NCI-H2029 treated with DMSO at 0.1 percent for 48 hours (cell line): Measurements from ENCODE around the gene LHX4.

Source experiments
- DNase-seq: peaks from one replicate; lab custom pipeline; 2025; lab: John Stamatoyannopoulos, UW

Gene LHX4

DNA sequence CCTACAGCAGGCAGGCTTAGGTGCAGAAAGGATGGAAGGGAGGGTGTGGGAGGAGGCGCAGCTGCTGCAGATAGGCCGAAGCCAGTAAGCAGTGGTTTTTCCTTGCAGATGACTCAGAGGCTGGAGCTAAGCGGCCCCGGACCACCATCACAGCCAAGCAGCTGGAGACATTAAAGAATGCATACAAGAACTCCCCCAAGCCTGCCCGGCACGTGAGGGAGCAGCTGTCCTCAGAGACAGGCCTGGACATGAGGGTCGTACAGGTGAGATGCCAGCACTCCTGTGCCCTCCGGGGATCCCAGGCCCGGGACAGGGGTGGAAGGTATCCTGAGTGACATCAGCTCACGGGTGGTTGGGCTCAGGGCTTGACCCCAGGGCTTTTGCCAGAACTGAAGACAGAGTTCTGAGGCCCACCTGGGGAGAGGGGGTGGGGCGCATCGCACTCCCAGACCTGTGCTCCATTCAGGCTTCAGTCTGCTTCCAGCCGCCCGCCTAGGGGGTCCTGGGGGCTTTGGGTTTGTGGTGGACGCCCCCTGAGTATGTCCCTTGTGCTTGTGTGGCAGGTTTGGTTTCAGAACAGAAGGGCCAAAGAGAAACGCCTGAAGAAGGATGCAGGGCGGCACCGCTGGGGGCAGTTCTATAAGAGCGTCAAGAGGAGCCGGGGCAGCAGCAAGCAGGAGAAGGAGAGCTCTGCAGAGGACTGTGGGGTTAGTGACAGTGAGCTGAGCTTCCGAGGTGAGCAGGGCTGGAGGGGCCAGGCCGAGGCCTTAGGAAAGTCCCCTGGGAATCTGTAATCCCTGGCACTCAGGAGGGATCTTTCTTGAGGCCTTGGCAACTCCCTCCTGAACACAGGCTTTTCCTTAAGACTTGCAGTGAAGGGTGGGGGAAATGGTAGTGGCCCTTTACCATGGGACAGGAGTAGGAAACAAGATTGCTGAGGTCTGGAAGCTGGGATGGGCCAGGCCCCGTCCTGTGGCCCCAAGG, 41.5 kb downstream of the LHX4 start:
- no peak for DNase-seq

DNA sequence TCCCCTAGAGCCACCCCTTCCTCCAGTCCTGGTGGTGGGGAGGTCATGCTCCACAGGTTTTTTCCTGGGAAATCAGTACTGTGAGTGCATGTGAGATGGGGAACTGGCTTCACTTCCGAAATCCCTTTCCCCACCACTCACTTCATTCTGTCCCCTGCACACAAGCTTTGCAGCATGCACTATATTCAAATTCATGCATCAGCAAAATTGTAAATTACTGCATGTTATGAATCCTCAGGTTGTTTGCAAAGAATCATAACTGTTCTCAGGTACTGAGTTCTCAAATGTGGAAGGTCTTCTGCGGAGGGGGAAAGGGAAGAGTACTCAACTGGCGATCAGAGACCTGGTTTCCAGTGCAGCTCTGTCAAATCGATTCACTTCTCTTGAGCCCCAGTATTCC, 42.3 kb downstream of the LHX4 start:
- DNase-seq = no peak

DNA sequence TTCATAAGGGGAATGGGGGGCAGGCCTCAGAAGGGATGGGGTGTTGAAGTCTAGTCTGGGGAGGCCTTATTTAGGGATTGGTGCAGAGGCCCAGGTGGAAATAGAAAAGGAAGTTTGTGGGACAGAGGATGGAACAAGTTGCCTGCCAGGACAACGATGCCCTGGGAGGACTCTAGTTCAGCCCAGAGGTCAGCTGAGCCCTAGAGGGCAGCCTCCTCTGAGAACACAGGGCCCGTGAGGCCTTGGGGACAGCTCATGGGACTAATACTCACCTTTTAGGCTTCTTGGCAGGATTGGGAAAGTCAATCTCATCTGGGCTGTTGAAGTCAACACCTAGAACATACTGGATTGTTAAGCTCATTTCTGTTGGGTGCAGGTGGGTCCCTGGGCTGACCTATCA, 43.0 kb downstream of the LHX4 start:
- no peak for DNase-seq

DNA sequence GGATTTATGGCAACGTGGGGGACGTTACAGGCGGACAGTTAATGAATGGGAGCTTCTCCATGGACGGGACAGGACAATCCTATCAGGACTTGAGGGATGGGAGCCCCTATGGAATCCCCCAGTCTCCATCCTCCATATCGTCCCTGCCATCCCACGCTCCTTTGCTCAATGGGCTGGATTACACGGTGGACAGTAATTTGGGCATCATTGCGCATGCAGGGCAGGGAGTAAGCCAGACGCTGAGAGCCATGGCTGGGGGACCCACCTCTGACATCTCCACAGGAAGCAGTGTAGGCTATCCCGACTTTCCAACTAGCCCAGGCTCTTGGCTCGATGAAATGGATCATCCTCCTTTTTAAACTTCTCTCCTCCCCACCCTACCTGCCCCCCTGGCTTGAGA, 44.2 kb downstream of the LHX4 start:
- no peak for DNase-seq

DNA sequence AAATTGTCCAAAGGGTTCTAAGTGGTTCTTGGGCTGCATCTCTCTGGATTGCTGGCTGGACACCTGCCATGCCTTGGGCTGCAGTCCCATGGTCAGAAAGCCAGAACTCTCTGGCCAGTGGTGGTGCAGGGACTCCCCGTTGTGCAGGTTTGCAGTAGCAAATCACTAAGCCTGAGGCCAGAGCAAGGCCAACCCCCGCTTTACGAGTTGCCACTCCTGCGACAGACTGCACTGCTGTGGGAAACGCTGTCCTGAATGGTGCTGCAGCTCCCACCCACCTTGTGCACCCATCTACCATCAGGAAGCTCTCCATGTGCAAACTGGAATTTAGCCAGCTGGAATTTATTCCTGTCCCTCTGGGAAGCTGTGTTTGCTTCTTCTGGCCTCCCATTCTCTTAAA, 45.7 kb downstream of the LHX4 start:
- DNase-seq = no peak

DNA sequence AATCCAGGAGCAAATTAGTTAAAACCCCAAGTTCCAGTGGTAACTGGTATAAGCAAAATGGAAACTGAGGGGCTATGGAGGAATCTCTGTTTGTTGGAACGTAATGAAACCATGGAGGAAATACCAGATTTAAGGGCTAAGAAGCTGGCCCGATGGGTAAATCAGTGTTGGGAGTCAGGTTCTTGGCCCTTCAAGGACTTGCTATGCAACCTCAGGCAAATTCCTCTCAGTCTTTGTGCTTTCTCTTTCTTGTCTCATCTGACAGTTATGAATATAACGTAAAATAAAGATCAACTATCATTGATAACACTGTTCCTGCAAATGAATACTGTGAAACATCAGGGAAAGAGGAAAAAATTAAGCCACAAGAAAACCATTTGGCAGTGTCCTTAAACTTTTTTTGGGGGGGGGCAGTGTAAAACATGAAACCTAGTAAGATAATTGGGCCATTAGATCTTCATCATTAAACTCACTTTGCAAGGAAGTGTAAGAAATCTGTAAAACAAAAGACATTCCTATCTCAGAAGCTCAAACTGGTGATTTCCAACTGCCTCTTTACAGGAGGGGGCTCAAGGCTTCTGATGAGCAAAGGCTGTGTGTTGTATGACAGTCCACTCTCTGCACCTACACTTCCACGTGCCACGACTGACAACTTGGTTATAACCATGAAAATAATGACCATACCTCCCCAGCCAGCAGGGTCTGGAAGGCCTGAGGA, 47.6 kb downstream of the LHX4 start:
- DNase-seq = no peak

DNA sequence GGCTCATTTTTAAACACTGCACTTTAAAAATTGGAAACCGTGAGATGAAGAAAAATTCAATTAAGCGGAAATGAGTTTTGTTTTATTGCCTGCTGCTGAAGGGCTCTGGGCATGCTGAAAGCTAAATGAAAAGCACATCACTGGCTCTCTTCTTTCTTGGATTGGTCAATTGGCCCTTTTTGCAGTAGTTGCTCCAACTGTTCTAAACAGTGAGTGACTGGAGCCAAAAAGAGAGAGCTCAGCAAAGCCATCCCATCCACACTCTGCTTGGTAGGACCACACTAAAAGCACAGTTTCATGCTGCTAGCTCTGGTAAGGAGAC, 48.1 kb downstream of the LHX4 start:
- DNase-seq = no peak

DNA sequence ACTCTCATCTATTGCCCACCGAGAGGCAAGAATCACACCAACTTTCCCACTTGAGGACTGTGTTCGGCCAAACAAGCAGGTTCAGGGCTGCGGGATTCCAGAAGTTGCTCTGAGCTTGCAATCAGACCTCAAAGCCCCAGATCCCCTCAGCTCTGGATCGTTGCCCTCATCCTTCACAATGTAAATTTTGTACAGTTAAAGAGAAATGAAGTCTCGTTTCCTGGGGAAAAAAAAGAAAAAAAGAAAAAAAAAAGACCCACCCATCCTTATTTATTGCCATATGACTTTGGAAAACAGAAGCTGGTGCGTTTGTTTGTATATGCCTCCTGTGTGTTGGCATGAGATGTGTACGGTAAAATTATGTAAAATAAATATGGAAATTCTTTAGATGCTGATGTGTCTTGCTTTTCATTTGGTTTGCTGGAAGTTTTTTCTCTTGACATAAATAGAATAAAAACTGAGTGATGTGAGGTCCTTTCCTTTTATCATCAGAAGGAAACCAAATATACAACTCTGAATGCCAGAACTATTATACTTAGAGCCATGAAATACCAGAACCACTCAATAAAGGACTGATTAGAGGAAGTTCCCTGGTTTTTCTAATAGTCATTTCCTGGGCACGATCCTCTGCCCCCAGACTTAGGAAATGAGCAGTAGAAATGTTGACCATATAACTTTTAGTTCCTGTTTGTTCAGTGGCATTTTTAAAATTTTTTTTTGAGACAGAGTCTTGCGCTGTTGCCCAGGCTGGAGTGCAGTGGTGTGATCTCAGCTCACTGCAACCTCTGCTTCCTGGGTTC, 48.7 kb downstream of the LHX4 start:
- DNase-seq = no peak

DNA sequence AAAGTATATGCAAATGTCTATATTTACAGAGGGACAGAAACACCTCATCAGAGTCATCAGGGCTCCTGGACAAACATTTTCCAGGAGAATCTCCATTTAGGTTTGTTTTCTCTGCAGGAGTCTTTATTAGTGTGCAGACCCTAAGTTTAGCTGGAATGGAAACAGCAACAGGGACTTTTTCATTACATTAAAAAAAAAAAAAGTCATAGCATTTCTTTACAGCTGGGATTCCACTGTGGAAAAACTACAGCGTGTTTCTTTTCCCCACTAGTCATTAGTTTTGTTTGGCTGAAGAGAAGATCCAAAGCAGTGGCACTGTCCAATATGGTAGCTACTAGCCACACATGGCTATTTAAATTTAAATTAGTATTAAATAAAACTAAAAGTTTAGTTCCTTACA, 49.6 kb downstream of the LHX4 start:
- DNase-seq = no peak

DNA sequence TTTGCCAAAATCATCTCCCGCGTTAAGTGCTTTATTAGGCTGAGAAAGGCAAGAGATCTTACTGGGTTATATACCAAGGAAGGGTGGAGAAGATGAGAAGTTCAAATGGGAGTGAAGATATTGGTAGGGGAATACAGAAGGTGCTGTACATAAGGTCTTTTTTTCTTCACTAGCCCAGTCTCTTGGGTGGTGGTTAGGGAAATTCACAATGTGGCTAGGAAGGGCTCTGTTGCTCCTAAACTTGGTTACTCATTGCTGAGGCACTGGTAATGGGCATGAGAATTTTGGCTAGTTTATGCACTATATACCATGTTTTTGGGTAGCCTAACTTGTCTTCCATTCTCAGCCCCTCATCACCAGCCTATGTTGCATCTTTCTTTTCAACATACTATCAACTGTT, 50.6 kb downstream of the LHX4 start:
- DNase-seq = no peak

DNA sequence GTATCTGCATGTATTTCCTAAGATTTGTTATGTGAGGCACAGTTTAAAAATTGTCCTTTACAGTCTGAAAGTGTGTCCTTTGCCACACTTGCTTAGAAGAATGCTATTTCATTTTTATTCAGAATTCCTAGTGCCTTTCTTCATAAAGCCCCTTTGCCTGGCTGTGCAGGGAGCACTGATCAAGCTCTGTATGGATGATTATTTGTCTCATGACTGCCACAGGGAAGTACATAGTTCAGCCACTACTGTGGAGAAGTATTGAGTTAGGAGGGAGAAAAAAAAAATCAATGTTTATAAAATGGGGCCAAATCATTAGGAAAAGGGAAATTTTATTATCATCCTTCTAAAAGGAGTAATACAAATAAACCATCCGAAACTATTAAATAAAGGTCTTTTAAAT, 51.4 kb downstream of the LHX4 start:
- no peak for DNase-seq

DNA sequence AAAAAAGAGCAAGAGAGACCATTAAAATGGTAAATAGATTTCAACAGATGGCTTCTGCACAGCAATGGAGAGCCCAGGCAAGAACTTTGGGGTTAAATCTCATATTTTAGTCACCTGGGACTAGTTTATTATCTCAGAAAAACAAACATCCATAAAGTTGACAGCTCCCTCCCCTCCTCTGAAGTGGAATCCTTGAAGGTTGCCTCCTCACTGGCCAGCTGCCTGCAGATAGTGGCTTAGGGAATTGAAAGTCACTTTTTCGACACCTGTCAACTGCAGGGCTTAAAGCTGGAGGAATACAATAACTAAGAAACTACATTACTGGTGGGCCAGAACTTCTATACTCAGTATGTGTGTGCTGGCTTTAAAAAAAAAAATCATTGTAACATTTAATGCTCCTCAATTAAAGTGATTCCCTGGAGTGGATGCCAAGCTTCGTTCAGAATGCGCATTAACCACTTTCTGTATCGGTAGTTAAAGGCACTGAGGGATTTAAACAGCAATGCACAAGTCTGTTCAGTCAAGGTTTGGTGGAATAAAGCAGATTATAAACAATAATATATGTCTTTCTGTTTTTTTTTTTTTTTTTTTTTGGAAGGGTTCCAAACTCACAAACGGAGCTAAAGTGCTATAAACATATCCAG, 52.5 kb downstream of the LHX4 start:
- no peak for DNase-seq

DNA sequence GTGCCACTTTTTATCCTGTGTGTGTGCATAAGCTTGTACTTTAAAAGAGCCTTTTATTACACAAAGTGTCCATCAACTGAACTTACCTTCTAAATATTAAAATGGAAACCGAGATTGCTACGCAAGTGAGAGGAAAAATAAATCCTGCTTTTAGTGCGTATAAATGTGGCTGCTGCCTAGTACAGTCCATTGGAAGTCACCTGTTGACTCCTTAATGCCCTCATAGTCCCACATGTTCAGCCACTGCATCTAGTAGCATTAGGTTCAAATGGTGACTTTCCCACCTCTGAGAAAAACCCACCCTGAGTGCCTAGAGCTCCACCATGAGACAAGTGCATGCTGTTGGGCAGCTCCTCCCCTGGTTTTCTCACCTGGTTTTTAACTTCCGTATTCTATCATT, 53.0 kb downstream of the LHX4 start:
- DNase-seq = no peak

DNA sequence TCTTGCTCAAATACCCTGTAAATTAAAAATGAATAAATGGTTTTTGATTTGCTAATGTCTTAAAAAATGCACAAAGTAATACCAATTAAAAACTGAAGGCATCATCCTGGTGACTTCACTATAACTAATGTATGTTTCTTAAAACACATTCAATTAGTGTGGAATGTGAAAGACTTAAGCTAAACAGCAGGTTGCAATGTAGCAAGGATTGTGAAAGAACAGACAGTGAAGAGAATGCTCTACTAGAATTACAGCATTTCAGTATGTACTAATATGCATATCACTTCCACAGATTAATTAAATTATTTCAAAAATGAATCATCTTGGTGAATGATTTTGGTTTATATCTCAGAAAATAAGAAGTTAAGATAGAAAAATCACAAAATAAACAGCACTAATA, 56.4 kb downstream of the LHX4 start:
- no peak for DNase-seq

DNA sequence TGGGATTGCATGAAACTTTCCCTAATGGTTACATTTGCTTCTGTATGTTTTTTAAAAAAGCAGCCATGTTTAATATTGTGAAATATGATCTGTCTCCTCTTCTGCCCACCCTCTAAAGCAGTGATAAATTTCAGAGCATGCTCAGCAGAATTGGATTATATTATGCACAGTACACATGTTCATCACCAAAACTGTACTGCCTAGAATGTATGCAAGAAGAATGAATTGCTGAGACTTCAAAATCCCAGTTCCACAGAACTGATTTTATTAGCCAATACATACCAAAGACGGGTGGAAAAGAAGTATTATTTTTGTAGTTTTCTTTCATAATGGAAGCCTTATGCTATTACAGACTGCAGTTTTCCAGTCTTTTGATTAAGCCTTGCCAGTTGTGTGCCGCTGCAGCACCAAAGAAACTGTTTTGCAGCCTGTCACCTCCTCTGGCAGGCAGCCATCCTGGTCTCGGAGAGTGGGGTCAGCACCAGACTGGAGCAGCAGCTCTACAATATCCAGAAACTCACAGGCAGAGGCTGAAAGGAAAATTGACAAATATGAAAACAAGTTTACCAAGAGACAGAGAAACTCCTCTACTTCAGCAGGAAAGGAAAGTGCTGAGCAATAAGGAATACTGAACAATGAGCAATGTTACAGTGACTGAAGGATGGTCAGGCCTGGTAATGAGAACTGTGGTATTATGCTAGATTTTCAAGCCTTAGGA, 58.1 kb downstream of the LHX4 start:
- DNase-seq = no peak

DNA sequence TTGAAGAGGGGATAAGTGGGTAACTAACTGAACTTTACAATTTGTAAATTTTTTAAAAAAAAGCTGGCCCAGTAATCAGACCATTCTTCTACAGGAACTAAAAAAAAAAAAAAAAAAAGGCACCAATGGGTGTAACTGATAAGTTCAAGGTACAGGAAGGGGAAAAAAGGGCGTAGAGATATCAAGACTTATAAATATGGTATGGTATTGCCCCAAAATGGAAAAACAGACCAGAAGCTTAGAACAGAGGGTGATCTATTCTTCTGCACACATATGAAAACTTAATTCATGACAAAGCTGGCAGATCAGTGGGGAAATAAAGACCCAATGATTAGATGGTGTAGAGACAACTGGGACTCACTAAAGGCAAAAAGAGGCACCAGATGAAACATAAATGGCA, 58.9 kb downstream of the LHX4 start:
- no peak for DNase-seq

DNA sequence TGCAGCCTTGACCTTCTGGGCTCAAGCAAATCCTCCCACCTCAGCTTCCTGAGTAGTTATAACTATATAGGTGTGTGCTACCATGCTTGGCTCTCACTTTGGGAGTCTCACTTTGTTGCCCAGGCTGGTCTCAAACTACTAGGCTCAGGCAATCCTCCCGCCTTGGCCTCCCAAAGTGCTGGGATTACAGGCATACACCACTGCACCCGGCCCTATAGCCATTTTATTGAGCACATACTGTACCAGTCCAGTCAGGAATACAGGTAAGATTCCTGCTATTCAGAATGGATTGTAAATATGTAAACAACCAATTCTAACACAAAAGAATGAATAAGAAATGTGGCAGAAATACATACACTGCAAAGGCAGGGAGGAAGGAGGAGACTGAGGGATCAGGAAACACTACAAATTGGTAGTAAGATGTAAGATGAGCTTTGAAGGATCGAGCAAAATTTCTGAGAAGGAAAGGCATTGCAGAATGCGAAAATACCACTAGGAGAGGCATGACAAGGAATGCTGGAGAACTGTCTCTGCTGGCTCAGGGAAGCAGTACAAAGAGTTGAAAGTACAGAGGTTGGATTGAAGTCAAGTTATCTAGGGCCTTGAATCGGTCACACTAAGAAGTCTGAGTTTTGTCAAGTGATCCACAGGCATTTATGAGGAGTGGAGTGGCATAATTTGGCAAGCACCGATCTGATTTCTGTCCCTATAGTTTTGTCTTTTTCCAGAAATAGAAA, 60.4 kb downstream of the LHX4 start:
- no peak for DNase-seq

DNA sequence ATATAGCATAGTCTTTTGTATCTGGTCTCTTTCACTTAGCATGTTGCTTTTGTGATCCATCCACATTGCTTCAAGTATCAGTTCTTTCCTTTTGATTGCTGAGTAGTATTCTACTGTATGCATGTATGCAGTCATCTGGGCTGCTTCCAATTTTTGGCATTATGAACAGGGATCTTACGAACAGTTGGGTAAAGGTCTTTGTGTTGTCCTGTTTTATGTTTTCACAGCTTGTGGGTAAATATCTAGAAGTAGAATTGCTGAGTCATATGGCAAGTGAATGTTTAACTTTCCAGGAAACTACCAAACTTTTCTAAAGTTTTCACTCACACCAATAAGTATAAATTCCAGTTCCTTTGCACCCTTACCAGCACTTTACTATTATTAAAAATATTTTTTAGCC, 60.9 kb downstream of the LHX4 start:
- no peak for DNase-seq

DNA sequence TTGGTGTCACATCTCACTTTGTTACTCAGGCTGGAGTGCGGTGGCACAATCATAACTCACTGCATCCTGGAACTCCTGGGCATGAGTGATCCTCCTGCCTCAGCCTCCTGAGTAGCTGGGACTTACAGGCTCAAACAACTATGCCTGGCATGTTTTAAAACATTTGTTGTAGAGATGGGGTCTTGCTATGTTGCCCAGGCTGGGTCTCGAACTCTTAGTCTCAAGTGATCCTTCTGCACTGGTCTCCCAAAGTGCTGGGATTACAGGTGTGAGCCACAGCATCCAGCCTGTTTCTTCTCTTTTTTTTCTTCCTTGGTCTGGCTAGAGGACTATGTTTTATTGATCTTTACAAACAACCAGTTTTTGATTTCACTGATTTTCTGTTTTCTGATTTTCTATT, 64.6 kb downstream of the LHX4 start:
- no peak for DNase-seq

DNA sequence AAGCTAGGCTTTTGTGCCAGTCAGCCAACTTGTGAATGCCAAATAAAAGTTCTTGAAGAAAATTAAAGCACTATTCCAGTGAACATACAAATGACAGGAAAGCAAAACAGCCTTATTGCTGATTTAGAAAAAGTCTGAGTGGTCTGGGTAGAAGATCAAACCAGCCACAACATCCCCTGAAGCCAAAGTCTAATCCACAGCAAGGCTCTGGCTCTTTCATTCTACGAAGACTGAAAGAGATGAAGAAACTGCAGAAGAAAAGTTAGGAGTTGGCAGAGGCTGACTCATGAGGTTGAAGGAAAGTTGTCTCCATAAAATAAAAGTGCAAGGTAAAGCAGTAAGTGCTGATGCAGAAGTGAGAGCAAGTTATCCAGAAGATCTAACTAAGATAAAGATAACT, 65.9 kb downstream of the LHX4 start:
- no peak for DNase-seq
